DND-41 (cell line): ENCODE data around the gene SCD.

Source experiments
- ATAC-seq: fragments of 200-7000 bp; cut with Tn5 transposase; 3 replicates; pipeline ENCODE4 v1.9.1; 2021; ENCODE audit warnings: low read depth; ENCODE audit not compliant: insufficient read depth
- DNase-seq: peaks from one replicate; pipeline ENCODE4 v3.0.0-alpha.2; 2020
- H2AFZ ChIP-seq: 2 replicates; pipeline ENCODE4 v1.6.0; 2012; ENCODE audit warnings: low read depth, low read length
- H3K27ac ChIP-seq: 2 replicates; pipeline ENCODE4 v1.5.1; 2012; ENCODE audit warnings: low read length, inconsistent platforms
- H3K27me3 ChIP-seq: fragments of 200-600 bp; sonication (generic); 2 replicates; pipeline ENCODE4 v1.6.0; 2012; ENCODE audit warnings: low read length, mild to moderate bottlenecking, inconsistent platforms; ENCODE audit not compliant: insufficient read depth, poor library complexity
- H3K36me3 ChIP-seq: 2 replicates; pipeline ENCODE4 v1.5.1; 2012; ENCODE audit warnings: low read length, inconsistent platforms; ENCODE audit not compliant: insufficient read depth
- H3K4me1 ChIP-seq: 2 replicates; pipeline ENCODE4 v1.5.1; 2012; ENCODE audit warnings: mild to moderate bottlenecking, low read length; ENCODE audit not compliant: insufficient read depth
- H3K4me2 ChIP-seq: 2 replicates; pipeline ENCODE4 v1.6.0; 2012; ENCODE audit warnings: mild to moderate bottlenecking, moderate library complexity, low read length, inconsistent platforms; ENCODE audit not compliant: insufficient read depth
- H3K4me3 ChIP-seq, 2 experiments: fragments of 200-600 bp in 1 of 2; shearing (Covaris generic) in 1 of 2; 2 replicates each; pipeline ENCODE4 v1.5.1; 2012 to 2016; ENCODE audit warnings: inconsistent platforms in 2 of 2, low read length in 2 of 2, mild to moderate bottlenecking in 2 of 2, low read depth in 1 of 2, moderate library complexity in 1 of 2
- H3K79me2 ChIP-seq: 2 replicates; pipeline ENCODE4 v1.6.0; 2012; ENCODE audit warnings: low read length, inconsistent platforms; ENCODE audit not compliant: insufficient read depth
- H3K9ac ChIP-seq: 2 replicates; pipeline ENCODE4 v1.6.0; 2012; ENCODE audit warnings: low read depth, mild to moderate bottlenecking, inconsistent platforms, low read length, moderate library complexity
- H3K9me3 ChIP-seq: 2 replicates; pipeline ENCODE4 v1.5.1; 2012; ENCODE audit warnings: low read length, moderate library complexity, mild to moderate bottlenecking, inconsistent platforms; ENCODE audit not compliant: insufficient read depth, severe bottlenecking
- H4K20me1 ChIP-seq: 2 replicates; pipeline ENCODE4 v1.6.0; 2012; ENCODE audit warnings: low read length; ENCODE audit not compliant: insufficient read depth
- CTCF ChIP-seq: IDR thresholded peaks from 2 replicates; pipeline ENCODE4 v1.5.1; 2012; ENCODE audit warnings: borderline replicate concordance, low read length, moderate library complexity, mild to moderate bottlenecking; ENCODE audit not compliant: poor library complexity, severe bottlenecking; ENCODE audit errors: extremely low read depth
- EZH2 ChIP-seq: IDR thresholded peaks from 3 replicates; pipeline ENCODE4 v1.6.1; 2012; ENCODE audit warnings: borderline replicate concordance, low read depth, mild to moderate bottlenecking, moderate library complexity, low read length, inconsistent platforms; ENCODE audit not compliant: severe bottlenecking

Gene SCD

GRCh38 chr10:100330079-100330478 lies 17.0 kb upstream of the SCD start, which contains the start of gene PKD2L1:
Gene PKD2L1, minus strand, starts transcription at chr10:100330228. Its CDS starts 125 bp downstream, at chr10:100330103.
- no peaks in the 10 kb centered on the region for H3K36me3 ChIP-seq
- no peak within 1 kb of the TSS for H3K4me3 ChIP-seq
- H3K9me3 ChIP-seq: no peaks in the 10 kb centered on the region
- H3K4me1 ChIP-seq: no peaks in the 10 kb centered on the region
- ATAC-seq: no peak
- H3K79me2 ChIP-seq: no peaks in the 10 kb centered on the region
- TF ChIP-seq EZH2 (no peak), CTCF (no peak)
- no peak within 1 kb of the TSS for H3K27ac ChIP-seq
- no peak within 1 kb of the TSS for H2AFZ ChIP-seq
- no peak within 1 kb of the TSS for H3K9ac ChIP-seq
- peaks cover 38% of the 10 kb centered on the region for H3K27me3 ChIP-seq
- H3K4me2 ChIP-seq: no peak within 1 kb of the TSS
- H4K20me1 ChIP-seq: no peaks in the 10 kb centered on the region
- DNase-seq: no peak

- H3K4me3 ChIP-seq: no peak overlapping the region
- H3K4me2 ChIP-seq: no peak overlapping the region
- ATAC-seq (no peak), DNase-seq (no peak)
- no peaks in the 10 kb centered on the region for H3K9me3 ChIP-seq
- H3K27ac ChIP-seq: no peak overlapping the region
- no peaks in the 10 kb centered on the region for H3K4me1 ChIP-seq
- H2AFZ ChIP-seq: no peak overlapping the region
- no peak overlapping the region for H3K9ac ChIP-seq
- H3K36me3 ChIP-seq: no peaks in the 10 kb centered on the region
- H3K27me3 ChIP-seq: peaks cover 37% of the 10 kb centered on the region
- no peaks in the 10 kb centered on the region for H3K79me2 ChIP-seq
- no peaks in the 10 kb centered on the region for H4K20me1 ChIP-seq
- TF ChIP-seq CTCF: no peak
- TF ChIP-seq EZH2: no peak
These were observed 13.9 kb upstream of the SCD start for GRCh38 chr10:100333106-100333505.

- no peaks in the 10 kb centered on the region for H3K36me3 ChIP-seq
- peaks cover 5% of the 10 kb centered on the region; the same call in 1 of the 2 replicates for H3K4me1 ChIP-seq
- DNase-seq (no peak), ATAC-seq (no peak)
- no peaks in the 10 kb centered on the region for H3K9me3 ChIP-seq
- no peaks in the 10 kb centered on the region for H3K79me2 ChIP-seq
- H3K27me3 ChIP-seq: peaks cover 35% of the 10 kb centered on the region
- no peak overlapping the region for H3K9ac ChIP-seq
- H3K4me3 ChIP-seq: no peak overlapping the region
- H2AFZ ChIP-seq: no peak overlapping the region
- H4K20me1 ChIP-seq: no peaks in the 10 kb centered on the region
- no peak overlapping the region for H3K27ac ChIP-seq
- no peak for TF ChIP-seq EZH2
- TF ChIP-seq CTCF: no peak
- no peak overlapping the region for H3K4me2 ChIP-seq
These were observed 13.2 kb upstream of the SCD start for GRCh38 chr10:100333661-100334440.
